ENCODE results near the gene DBNDD1.

The DBNDD1 gene

DNA sequence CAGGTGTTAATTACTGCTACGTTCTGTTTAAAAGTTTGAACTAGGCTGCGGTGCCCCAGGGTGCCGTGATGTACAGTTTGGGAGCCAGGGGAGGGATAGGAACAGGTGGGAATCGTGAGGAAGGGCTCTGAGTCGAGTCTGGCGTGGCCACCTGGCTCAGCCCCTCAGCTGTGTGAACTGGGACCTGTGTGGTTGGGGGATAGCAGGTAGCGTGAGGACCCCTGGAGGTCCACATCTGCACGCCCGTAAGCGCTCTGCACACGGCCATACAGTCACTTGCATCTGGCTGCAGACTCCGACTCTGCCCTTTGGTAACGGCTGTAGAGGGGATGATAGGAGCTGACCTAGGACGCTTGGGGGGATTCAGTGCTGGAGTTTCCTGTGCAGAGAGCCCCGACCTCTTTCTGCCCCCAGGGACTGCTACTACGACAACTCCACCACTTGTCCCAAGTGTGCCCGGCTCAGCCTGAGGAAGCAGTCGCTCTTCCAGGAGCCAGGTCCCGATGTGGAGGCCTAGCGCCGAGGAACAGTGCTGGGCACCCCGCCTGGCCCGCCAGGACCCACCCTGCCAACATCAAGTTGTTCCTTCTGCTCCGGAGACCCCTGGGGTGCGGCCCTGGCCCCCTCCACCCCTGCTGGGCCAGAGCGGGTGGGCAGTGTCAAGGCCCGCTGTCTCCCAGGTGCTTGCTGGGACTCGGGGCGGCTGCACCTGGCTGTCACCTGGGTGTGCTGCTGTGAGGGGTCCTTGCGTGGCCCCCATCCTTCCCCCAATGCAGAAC is 53.6 kb downstream of the DBNDD1 start:
- TF ChIP-seq YY1 (IDR thresholded peaks at IDR 0.05; ENCODE audit: low read depth) (no peak), TEAD4 (IDR thresholded peaks at IDR 0.05) (no peak), TCF12 (IDR thresholded peaks at IDR 0.05; ENCODE audit: low read depth) (no peak), CREB1 (IDR thresholded peaks at IDR 0.05; ENCODE audit: low read depth) (no peak), RAD21 (IDR thresholded peaks at IDR 0.05; ENCODE audit: low read depth) (no peak), CEBPB (IDR thresholded peaks at IDR 0.05) (no peak), ZBTB7A (IDR thresholded peaks at IDR 0.05; ENCODE audit: low read depth) (no peak), NFIC (IDR thresholded peaks at IDR 0.05) (no peak), FOXM1 (IDR thresholded peaks at IDR 0.05; ENCODE audit: borderline replicate concordance, low read depth) (no peak), EGR1 (IDR thresholded peaks at IDR 0.05) (no peak), TAF1 (IDR thresholded peaks at IDR 0.05; ENCODE audit: low read depth) (no peak)
- TF ChIP-seq, protein P1, sequence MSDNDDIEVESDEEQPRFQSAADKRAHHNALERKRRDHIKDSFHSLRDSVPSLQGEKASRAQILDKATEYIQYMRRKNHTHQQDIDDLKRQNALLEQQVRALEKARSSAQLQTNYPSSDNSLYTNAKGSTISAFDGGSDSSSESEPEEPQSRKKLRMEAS (IDR thresholded peaks at IDR 0.05) = no peak
- TF ChIP-seq, protein P2, sequence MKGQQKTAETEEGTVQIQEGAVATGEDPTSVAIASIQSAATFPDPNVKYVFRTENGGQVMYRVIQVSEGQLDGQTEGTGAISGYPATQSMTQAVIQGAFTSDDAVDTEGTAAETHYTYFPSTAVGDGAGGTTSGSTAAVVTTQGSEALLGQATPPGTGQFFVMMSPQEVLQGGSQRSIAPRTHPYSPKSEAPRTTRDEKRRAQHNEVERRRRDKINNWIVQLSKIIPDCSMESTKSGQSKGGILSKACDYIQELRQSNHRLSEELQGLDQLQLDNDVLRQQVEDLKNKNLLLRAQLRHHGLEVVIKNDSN (IDR thresholded peaks at IDR 0.05) = no peak
- TF ChIP-seq, protein P3, sequence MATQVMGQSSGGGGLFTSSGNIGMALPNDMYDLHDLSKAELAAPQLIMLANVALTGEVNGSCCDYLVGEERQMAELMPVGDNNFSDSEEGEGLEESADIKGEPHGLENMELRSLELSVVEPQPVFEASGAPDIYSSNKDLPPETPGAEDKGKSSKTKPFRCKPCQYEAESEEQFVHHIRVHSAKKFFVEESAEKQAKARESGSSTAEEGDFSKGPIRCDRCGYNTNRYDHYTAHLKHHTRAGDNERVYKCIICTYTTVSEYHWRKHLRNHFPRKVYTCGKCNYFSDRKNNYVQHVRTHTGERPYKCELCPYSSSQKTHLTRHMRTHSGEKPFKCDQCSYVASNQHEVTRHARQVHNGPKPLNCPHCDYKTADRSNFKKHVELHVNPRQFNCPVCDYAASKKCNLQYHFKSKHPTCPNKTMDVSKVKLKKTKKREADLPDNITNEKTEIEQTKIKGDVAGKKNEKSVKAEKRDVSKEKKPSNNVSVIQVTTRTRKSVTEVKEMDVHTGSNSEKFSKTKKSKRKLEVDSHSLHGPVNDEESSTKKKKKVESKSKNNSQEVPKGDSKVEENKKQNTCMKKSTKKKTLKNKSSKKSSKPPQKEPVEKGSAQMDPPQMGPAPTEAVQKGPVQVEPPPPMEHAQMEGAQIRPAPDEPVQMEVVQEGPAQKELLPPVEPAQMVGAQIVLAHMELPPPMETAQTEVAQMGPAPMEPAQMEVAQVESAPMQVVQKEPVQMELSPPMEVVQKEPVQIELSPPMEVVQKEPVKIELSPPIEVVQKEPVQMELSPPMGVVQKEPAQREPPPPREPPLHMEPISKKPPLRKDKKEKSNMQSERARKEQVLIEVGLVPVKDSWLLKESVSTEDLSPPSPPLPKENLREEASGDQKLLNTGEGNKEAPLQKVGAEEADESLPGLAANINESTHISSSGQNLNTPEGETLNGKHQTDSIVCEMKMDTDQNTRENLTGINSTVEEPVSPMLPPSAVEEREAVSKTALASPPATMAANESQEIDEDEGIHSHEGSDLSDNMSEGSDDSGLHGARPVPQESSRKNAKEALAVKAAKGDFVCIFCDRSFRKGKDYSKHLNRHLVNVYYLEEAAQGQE (IDR thresholded peaks at IDR 0.05; ENCODE audit: low read depth) = no peak

DNA sequence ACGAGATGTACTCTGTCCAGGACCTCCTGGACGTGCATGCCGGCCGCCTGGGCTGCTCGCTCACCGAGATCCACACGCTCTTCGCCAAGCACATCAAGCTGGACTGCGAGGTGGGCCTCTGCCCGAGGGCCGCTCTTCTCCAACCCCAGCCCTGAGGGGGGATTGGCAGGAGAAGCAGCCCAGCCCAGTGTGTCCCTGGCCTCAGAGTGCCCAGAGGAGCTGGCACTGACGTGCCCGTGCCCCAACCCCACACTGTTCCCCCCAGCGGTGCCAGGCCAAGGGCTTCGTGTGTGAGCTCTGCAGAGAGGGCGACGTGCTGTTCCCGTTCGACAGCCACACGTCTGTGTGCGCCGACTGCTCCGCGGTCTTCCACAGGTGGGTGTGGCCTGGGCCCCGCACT is 55.1 kb downstream of the DBNDD1 start:
- TF ChIP-seq FOXM1 (IDR thresholded peaks at IDR 0.05; ENCODE audit: borderline replicate concordance, low read depth) = no peak
- TF ChIP-seq CREB1 (IDR thresholded peaks at IDR 0.05; ENCODE audit: low read depth) = no peak
- no peak for TF ChIP-seq TEAD4 (IDR thresholded peaks at IDR 0.05)
- TF ChIP-seq YY1 (IDR thresholded peaks at IDR 0.05; ENCODE audit: low read depth) = no peak
- no peak for TF ChIP-seq CEBPB (IDR thresholded peaks at IDR 0.05)
- no peak for TF ChIP-seq NFIC (IDR thresholded peaks at IDR 0.05)
- no peak for TF ChIP-seq EP300 (IDR thresholded peaks at IDR 0.05; ENCODE audit: borderline replicate concordance)
- TF ChIP-seq, protein P1 (IDR thresholded peaks at IDR 0.05) = no peak
- TF ChIP-seq TCF12 (IDR thresholded peaks at IDR 0.05; ENCODE audit: low read depth) = no peak
- no peak for TF ChIP-seq EGR1 (IDR thresholded peaks at IDR 0.05)
- TF ChIP-seq, protein P2 (IDR thresholded peaks at IDR 0.05) = no peak
- TF ChIP-seq RAD21 (IDR thresholded peaks at IDR 0.05; ENCODE audit: low read depth) = no peak
- no peak for TF ChIP-seq ZBTB7A (IDR thresholded peaks at IDR 0.05; ENCODE audit: low read depth)
- no peak for TF ChIP-seq TAF1 (IDR thresholded peaks at IDR 0.05; ENCODE audit: low read depth)

DNA sequence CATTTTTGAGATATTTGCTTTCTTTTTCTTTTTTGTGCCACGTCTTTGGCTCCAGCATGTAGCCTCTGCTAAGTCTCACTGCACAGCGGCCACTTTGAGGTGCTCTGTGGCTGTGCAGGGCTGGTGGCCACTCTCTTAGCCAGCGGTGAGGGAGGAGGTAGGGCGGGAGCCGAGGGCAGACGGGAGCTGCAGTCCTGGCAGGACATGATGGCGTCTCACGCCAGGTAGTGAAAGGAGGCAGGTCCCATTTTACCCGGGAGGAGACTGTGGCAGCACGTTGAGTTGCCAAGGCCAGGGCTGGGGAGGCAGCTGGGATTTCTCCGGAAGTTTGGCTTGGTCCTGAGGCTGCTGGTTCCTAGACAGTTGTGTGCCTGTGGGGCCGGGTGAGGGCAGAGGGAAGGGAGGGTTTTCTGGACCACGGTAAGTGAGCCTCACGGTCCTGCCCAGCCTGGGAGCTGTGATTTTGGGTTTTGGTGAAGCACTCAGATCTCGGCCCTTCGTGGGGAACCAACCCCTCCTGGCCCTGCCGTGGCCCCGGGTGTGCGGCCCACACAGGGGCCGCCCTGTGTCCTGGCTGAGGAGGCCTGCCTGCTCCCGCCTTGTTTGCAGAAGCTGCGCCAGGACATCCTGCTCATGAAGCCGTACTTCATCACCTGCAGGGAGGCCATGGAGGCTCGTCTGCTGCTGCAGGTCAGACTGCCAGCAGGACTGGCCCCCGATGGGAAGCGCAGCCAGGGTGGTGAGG is 56.3 kb downstream of the DBNDD1 start:
- TF ChIP-seq ZBTB7A (IDR thresholded peaks at IDR 0.05; ENCODE audit: low read depth) (no peak), FOXM1 (IDR thresholded peaks at IDR 0.05; ENCODE audit: borderline replicate concordance, low read depth) (no peak), NFIC (IDR thresholded peaks at IDR 0.05) (no peak)

DNA sequence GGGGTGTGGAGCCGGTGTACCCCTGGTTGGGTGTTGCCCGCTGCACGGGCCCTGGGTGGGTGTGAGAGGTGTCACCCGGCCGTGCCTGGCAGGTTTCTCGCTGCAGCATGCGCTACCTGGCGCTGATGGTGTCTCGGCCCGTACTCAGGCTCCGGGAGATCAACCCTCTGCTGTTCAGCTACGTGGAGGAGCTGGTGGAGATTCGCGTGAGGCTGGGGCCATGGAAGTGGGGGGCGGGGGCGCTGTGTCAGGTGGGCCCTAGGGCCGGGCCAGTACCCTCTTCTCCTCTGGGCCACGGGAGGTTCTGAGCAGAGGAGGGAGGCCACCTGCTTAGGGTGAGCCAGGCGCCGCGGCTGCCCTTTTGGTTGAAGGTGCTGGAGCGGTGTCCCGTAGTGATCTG is 57.3 kb downstream of the DBNDD1 start:
- TF ChIP-seq TEAD4 (IDR thresholded peaks at IDR 0.05) (no peak), ZBTB7A (IDR thresholded peaks at IDR 0.05; ENCODE audit: low read depth) (no peak), NFIC (IDR thresholded peaks at IDR 0.05) (no peak), CREB1 (IDR thresholded peaks at IDR 0.05; ENCODE audit: low read depth) (no peak), TCF12 (IDR thresholded peaks at IDR 0.05; ENCODE audit: low read depth) (no peak), TAF1 (IDR thresholded peaks at IDR 0.05; ENCODE audit: low read depth) (no peak), YY1 (IDR thresholded peaks at IDR 0.05; ENCODE audit: low read depth) (no peak), CEBPB (IDR thresholded peaks at IDR 0.05) (no peak), FOXM1 (IDR thresholded peaks at IDR 0.05; ENCODE audit: borderline replicate concordance, low read depth) (no peak), EGR1 (IDR thresholded peaks at IDR 0.05) (no peak), EP300 (IDR thresholded peaks at IDR 0.05; ENCODE audit: borderline replicate concordance) (no peak)
- TF ChIP-seq, protein P2 (IDR thresholded peaks at IDR 0.05) = no peak
- TF ChIP-seq, protein P3 (IDR thresholded peaks at IDR 0.05; ENCODE audit: low read depth) = no peak
- TF ChIP-seq, protein P1 (IDR thresholded peaks at IDR 0.05) = no peak

Measured in Ishikawa (cell line).